Activated naive CD8-positive, alpha-beta T cell treated with anti-CD3 and anti-CD28 coated beads, Interleukin-2, amount 10 ng/mL, durations not matched to agents 7 days and 5 days (primary cell): ENCODE measurements around the gene MEF2A. TPM values are rescaled to one million over a fixed set of nuclear protein-coding genes. Genes with fewer than 3 reads are reported as not detected.
"Not testable (repeated sequence)": the region's sequence is repeated elsewhere in the genome, so short reads cannot be mapped to it uniquely, and the experiment has no call there.

Experiments used
- ATAC-seq: fragments of 150-1000 bp; cut with Tn5 transposase; one replicate; pipeline ENCODE4 v1.10.0; 2021; ENCODE audit warnings: low read depth, moderate library complexity
- POLR2A ChIA-PET: fragments of 350-600 bp; sonication (Branson Sonifier 250); formaldehyde crosslinking; loops from one replicate; lab custom pipeline; 2021; ENCODE audit warnings: antibody characterized with exemption; lab: Charles Lee
- DNase-seq: peaks from one replicate; pipeline ENCODE4 v3.0.0; 2021
- H3K27ac Mint-ChIP-seq: one replicate; pipeline ENCODE4 v1.8.0; 2022; ENCODE audit warnings: mild to moderate bottlenecking, mixed read lengths
- H3K27me3 Mint-ChIP-seq: one replicate; pipeline ENCODE4 v1.8.0; 2022; ENCODE audit warnings: mild to moderate bottlenecking, moderate library complexity, mixed read lengths
- H3K36me3 Mint-ChIP-seq: one replicate; pipeline ENCODE4 v1.8.0; 2021; ENCODE audit warnings: mild to moderate bottlenecking, mixed read lengths
- H3K4me1 Mint-ChIP-seq: one replicate; pipeline ENCODE4 v1.8.0; 2021; ENCODE audit warnings: mixed read lengths
- H3K4me3 Mint-ChIP-seq: one replicate; pipeline ENCODE4 v1.8.0; 2022; ENCODE audit warnings: mild to moderate bottlenecking, moderate library complexity, mixed read lengths
- H3K9me3 Mint-ChIP-seq: one replicate; pipeline ENCODE4 v1.8.0; 2021; ENCODE audit warnings: mixed read lengths
- total RNA-seq, 2 experiments: library from RNA; stranded (reverse); gene quantifications; one replicate each; pipeline ENCODE4 v1.2.3, GENCODE V29; 2021

Gene MEF2A
- total RNA-seq, 2 experiments from 2014 or later: 29.0 to 31.8 TPM

GRCh38 chr15:99651023-99651807 is 85.4 kb downstream of the MEF2A start:
- Mint-ChIP-seq H3K4me3 (no peak overlapping the region), H3K27me3 (no peaks in the 10 kb centered on the region), H3K27ac (no peak overlapping the region), H3K36me3 (peaks cover 34% of the 10 kb centered on the region), H3K9me3 (peaks cover 2% of the 10 kb centered on the region), H3K4me1 (peaks cover 8% of the 10 kb centered on the region)
- POLR2A ChIA-PET: no interaction called here
- DNase-seq (no peak), ATAC-seq (no peak)

GRCh38 chr15:99656205-99656604 is 90.4 kb downstream of the MEF2A start:
- Mint-ChIP-seq H3K4me3 (no peak overlapping the region), H3K4me1 (peaks cover 12% of the 10 kb centered on the region), H3K36me3 (peaks cover 37% of the 10 kb centered on the region), H3K27ac (no peak overlapping the region), H3K9me3 (peaks cover 7% of the 10 kb centered on the region), H3K27me3 (no peaks in the 10 kb centered on the region)
- POLR2A ChIA-PET: no interaction called here
- no peak for DNase-seq
- no peak for ATAC-seq

DNA sequence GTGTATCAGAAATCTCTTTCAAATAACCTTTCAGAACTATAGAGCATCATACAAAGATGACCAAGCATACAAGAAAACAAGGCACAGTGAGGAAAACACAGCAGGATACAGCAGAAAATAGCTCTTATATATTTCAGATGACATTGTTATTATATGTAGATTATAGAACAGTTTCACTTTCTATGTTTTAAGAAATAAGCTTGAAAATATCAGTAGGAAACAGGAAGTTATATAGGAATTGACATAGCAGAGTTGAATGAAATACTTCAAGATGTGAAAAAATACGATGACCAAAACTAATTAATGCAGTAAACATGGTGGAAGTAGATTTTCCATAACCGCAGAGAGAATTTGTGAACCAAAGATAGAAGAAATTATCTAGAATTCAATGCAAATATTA is 92.2 kb downstream of the MEF2A start:
- no peak overlapping the region for H3K4me3 Mint-ChIP-seq
- no peaks in the 10 kb centered on the region for H3K27me3 Mint-ChIP-seq
- POLR2A ChIA-PET: interaction anchor here (1.0 kb wide), 1 partner anchor 91 kb away, joined by 3 read pairs; no protein-coding TSS in a partner anchor
- DNase-seq (no peak), ATAC-seq (no peak)
- H3K9me3 Mint-ChIP-seq: peaks cover 7% of the 10 kb centered on the region
- H3K27ac Mint-ChIP-seq: no peak overlapping the region
- peaks cover 9% of the 10 kb centered on the region for H3K4me1 Mint-ChIP-seq
- peaks cover 31% of the 10 kb centered on the region for H3K36me3 Mint-ChIP-seq

DNA sequence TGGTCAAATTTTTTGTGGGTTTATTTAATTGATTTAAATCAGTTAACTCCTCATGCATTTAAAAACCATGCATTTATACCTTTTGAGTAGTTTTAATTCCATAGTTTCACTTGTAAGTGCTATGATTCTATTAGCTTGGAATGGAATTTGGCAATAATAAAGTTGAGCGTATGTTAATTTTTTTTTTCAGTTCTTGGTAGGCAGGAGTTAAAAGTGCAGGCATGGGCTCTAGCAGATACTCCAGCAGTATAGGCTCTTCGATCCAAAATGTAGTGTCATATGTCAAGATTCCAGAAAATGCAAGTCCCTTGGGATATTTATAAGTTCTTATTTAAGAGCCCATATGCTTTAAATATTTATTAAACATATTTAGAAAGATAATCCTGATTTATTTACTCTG is 97.1 kb downstream of the MEF2A start:
- DNase-seq (no peak), ATAC-seq (no peak)
- H3K27ac Mint-ChIP-seq: no peak overlapping the region
- H3K4me3 Mint-ChIP-seq: no peak overlapping the region
- H3K9me3 Mint-ChIP-seq: peaks cover 8% of the 10 kb centered on the region
- peaks cover 6% of the 10 kb centered on the region for H3K4me1 Mint-ChIP-seq
- POLR2A ChIA-PET: no interaction called here
- peaks cover 45% of the 10 kb centered on the region for H3K36me3 Mint-ChIP-seq
- H3K27me3 Mint-ChIP-seq: no peaks in the 10 kb centered on the region

GRCh38 chr15:99666073-99666472 is 100.3 kb downstream of the MEF2A start:
- H3K4me1 Mint-ChIP-seq, H3K27ac Mint-ChIP-seq, DNase-seq, H3K27me3 Mint-ChIP-seq, ATAC-seq, H3K4me3 Mint-ChIP-seq, H3K9me3 Mint-ChIP-seq, POLR2A ChIA-PET: not testable (repeated sequence)
- H3K36me3 Mint-ChIP-seq: peaks cover 27% of the 10 kb centered on the region

DNA sequence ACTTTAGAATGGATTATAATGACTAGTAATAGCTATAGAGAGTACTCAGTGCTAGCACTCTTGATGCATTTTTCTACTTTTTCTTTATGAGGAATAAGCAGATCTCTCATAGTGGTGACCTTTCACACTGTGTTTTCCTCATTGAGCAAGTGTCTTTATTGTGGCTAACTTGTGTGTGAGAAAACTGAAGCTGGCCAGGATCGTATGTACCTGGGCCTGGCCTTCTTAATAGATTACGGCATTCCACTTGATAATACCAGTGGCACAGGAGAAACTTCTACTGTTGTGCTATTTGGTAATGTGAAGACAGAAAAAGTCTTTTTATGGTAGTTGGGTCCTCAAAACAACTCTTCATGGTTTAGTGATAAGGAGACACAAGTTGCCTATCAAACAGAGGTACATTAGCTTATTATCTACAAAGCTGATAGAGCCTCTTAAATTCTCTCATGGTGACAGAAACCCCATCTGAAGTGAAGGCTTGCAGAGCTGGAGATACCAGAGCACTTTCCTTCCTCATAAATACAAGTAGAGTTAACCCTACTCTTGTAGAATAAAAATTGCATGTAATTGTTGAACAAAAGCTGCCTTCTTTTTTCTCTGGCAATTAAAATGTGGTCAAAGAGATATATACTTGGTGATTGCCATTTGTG is 102.9 kb downstream of the MEF2A start:
- Mint-ChIP-seq H3K27me3 (no peaks in the 10 kb centered on the region), H3K9me3 (peaks cover 1% of the 10 kb centered on the region), H3K4me3 (no peak overlapping the region), H3K4me1 (peaks cover under 1% of the 10 kb centered on the region), H3K36me3 (peaks cover 33% of the 10 kb centered on the region), H3K27ac (no peak overlapping the region)
- ATAC-seq (no peak), DNase-seq (no peak)
- POLR2A ChIA-PET: no interaction called here

DNA sequence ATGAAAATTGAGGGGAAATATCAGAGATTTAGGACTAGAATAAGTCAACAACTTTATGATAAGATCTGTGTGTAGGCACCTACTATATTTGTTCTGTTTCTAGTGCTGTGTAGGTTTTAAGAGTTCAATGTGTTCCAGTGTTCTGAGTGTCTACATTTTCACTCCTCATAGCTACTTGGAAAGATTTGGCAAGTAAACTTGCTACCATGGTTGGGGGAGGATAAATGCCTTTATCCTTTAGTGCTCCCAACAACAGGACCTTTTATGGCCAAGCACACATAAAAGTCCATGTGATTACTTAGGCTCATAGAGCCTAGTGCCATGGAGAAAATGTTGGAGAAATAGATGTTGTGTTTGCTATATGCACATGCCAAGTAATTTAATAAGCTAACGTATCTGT is 103.5 kb downstream of the MEF2A start:
- no peak for DNase-seq
- no peak overlapping the region for H3K27ac Mint-ChIP-seq
- peaks cover 29% of the 10 kb centered on the region for H3K36me3 Mint-ChIP-seq
- H3K4me1 Mint-ChIP-seq: no peaks in the 10 kb centered on the region
- H3K4me3 Mint-ChIP-seq: no peak overlapping the region
- no peaks in the 10 kb centered on the region for H3K27me3 Mint-ChIP-seq
- no peak for ATAC-seq
- POLR2A ChIA-PET: no interaction called here
- peaks cover 1% of the 10 kb centered on the region for H3K9me3 Mint-ChIP-seq

- POLR2A ChIA-PET: no interaction called here
- no peaks in the 10 kb centered on the region for H3K4me1 Mint-ChIP-seq
- no peak overlapping the region for H3K27ac Mint-ChIP-seq
- no peaks in the 10 kb centered on the region for H3K9me3 Mint-ChIP-seq
- H3K4me3 Mint-ChIP-seq: no peak overlapping the region
- no peaks in the 10 kb centered on the region for H3K27me3 Mint-ChIP-seq
- no peak for ATAC-seq
- no peak for DNase-seq
- peaks cover 35% of the 10 kb centered on the region for H3K36me3 Mint-ChIP-seq
Measured at GRCh38 chr15:99671926-99672635, 106.3 kb downstream of the MEF2A start.

DNA sequence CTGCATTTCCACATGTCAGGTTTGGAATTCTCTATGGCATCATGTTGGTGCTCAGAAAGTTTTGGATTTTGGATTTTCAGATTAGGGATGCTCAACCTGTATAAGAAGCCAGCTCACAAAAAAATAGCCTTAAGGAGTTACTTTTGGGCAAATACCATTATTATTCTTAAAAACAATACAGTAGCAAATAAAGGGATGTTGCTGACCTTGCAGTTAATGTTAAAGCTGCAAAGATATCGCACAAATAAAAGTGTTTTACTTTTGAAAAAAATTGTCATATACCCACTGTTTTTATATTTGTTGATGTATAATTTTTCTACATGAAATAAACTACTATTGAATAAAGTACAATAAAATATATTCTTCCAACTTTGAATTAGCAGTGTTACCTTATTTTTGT is 107.3 kb downstream of the MEF2A start:
- Mint-ChIP-seq H3K36me3 (peaks cover 42% of the 10 kb centered on the region), H3K4me3 (no peak overlapping the region), H3K27me3 (no peaks in the 10 kb centered on the region), H3K4me1 (peaks cover 3% of the 10 kb centered on the region), H3K27ac (no peak overlapping the region), H3K9me3 (no peaks in the 10 kb centered on the region)
- DNase-seq: no peak
- POLR2A ChIA-PET: no interaction called here
- no peak for ATAC-seq

DNA sequence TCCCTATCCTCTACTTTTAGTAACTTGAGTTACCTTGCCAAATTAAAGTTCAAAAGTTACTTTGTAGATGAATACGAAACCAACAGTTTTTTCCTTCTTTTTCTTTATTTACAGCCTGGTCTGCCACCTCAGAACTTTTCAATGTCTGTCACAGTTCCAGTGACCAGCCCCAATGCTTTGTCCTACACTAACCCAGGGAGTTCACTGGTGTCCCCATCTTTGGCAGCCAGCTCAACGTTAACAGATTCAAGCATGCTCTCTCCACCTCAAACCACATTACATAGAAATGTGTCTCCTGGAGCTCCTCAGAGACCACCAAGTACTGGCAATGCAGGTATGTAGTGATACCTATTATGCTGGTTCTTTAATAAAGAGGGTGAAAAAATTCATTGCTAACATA is 108.5 kb downstream of the MEF2A start:
- Mint-ChIP-seq H3K27ac (no peak overlapping the region), H3K27me3 (no peaks in the 10 kb centered on the region), H3K9me3 (no peaks in the 10 kb centered on the region), H3K4me3 (no peak overlapping the region), H3K4me1 (peaks cover 3% of the 10 kb centered on the region), H3K36me3 (peaks cover 53% of the 10 kb centered on the region)
- ATAC-seq: no peak
- DNase-seq: no peak
- POLR2A ChIA-PET: no interaction called here

DNA sequence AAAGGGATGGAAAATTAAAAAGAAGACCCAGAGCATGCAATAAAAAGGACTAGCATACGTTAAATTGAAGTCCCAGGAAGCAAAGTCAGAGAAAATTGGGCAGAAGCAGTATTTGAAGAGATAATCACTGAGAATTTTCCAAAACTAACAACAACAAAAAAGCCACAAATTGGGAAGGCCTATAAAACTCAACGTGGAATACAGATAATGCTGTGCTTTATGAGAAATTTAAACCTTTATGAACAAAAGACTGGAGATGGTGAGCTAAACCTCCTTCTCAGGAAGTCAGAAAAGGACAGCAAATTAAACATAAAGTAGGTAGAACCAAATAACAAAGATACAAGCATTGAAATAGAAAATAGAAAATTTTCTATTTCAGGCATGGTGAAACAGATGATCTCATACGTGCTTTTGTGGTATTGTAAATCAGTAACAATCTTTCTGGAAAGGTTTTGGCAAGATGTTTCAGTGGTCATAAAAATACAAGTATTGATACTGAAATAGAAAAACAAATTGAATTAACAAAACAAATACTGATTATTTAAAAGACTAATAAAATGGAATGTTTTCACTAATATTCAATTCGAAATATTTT is 111.9 kb downstream of the MEF2A start:
- Mint-ChIP-seq H3K4me1 (peaks cover 10% of the 10 kb centered on the region), H3K36me3 (peaks cover 51% of the 10 kb centered on the region), H3K27ac (no peak overlapping the region), H3K4me3 (no peak overlapping the region), H3K27me3 (no peaks in the 10 kb centered on the region), H3K9me3 (no peaks in the 10 kb centered on the region)
- DNase-seq (no peak), ATAC-seq (no peak)
- POLR2A ChIA-PET: no interaction called here

- POLR2A ChIA-PET: no interaction called here
- peaks cover 18% of the 10 kb centered on the region for H3K4me1 Mint-ChIP-seq
- DNase-seq: no peak
- H3K9me3 Mint-ChIP-seq: peaks cover 9% of the 10 kb centered on the region
- no peaks in the 10 kb centered on the region for H3K27me3 Mint-ChIP-seq
- H3K27ac Mint-ChIP-seq: no peak overlapping the region
- no peak overlapping the region for H3K4me3 Mint-ChIP-seq
- no peak for ATAC-seq
- H3K36me3 Mint-ChIP-seq: peaks cover 57% of the 10 kb centered on the region
Measured at GRCh38 chr15:99680276-99680675, 114.5 kb downstream of the MEF2A start.

- no peak for DNase-seq
- Mint-ChIP-seq H3K27ac (no peak overlapping the region), H3K9me3 (peaks cover 20% of the 10 kb centered on the region), H3K4me3 (no peak overlapping the region), H3K36me3 (peaks cover 58% of the 10 kb centered on the region), H3K27me3 (no peaks in the 10 kb centered on the region), H3K4me1 (peaks cover 18% of the 10 kb centered on the region)
- POLR2A ChIA-PET: no interaction called here
- ATAC-seq: no peak
Measured at GRCh38 chr15:99681990-99682389, 116.2 kb downstream of the MEF2A start.
